EH (cell line): ENCODE measurements around the gene GLRX2.
A peak's percentile ranks its signal among the peaks of the same experiment; 100 is the strongest.
"Not testable (repeated sequence)": the region's sequence is repeated elsewhere in the genome, so short reads cannot be mapped to it uniquely, and the experiment has no call there.

ENCODE experiments used
- DNase-seq: peaks from one replicate; pipeline ENCODE4 v3.0.0-alpha.2; 2015; ENCODE audit warnings: low read depth

Gene GLRX2

GRCh38 chr1:193062698-193063463, 42.3 kb downstream of the GLRX2 start:
- DNase-seq: peak; percentile 24

GRCh38 chr1:193060938-193061337, 44.3 kb downstream of the GLRX2 start:
- peak; percentile 32 for DNase-seq

- DNase-seq: peak; percentile 6
Observed at GRCh38 chr1:193060406-193060805, 44.8 kb downstream of the GLRX2 start.

- no peak for DNase-seq
Observed at GRCh38 chr1:193060115-193060403, 45.2 kb downstream of the GLRX2 start.

GRCh38 chr1:193059282-193060114, 45.7 kb downstream of the GLRX2 start, which contains the start of the genes RO60 and UCHL5:
Gene RO60 (plus strand): TSS chr1:193059612. CDS start chr1:193069055, 9,443 bp downstream.
Gene UCHL5 (minus strand): TSS chr1:193059360. CDS start chr1:193059260, 100 bp downstream.
- peak; percentile 99 for DNase-seq

DNA sequence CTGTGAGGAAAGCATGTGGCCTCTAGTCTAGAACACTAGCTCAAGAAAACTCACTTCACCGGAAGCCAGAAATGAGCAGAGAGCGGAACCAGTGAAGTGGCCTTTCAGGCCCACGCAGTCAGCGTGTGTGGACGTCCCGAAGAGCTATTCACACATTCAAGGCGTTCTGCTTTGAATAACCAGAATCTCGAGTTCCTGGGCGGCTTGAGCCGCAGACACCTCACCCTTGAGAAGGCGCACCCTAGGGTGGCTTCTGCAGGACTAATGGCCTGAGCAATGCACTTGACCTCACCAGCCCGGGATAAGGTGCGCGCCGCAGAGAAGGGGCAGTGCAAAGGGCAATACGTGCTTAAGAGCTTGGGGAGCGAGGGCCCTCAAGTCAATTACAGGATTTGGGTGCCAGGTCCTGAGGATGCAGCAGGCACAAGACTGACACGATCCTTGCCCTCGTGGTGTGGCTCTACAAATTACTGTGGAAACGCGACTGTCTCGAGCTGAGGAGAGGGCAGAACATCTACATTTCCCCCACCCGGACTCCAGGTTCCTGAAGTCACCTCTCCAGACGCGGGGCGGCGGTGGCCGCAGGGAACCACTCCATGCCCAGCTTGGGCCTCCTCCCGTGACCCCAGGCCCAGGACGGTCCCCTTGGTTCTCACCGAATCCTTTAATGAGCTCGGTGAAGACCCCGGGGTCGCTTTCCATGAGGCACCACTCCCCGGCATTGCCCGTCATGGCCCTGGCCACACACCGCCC, 46.5 kb downstream of the GLRX2 start:
- DNase-seq: peak; percentile 56

GRCh38 chr1:193054169-193054675, 51.0 kb downstream of the GLRX2 start:
- no peak for DNase-seq

DNA sequence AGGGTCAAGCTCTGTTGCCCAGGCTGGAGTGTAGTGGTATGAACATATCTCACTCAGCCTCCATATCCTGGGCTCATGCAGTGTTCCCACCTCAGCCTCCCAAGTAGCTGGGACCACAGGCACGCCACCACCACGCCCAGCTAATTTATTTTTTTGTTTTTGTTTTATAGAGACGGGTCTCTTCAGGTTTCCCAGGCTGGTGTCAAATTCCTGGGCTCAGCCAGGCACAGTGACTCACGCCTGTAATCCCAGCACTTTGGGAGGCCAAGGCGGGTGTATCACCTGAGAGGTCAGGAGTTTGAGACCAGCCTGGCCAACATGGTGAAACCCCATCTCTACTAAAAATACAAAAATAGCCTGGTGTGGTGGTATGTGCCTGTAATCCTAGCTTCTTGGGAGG, 56.3 kb downstream of the GLRX2 start:
- not testable (repeated sequence) for DNase-seq
